ENCODE results near the gene TOM1.

TOM1 gene

GRCh38 chr22:35313311-35314121 lies 13.8 kb downstream of the TOM1 start:
- Histone ChIP-seq H3K27me3 (ENCODE audit: insufficient read depth, poor library complexity, severe bottlenecking) (no peaks in the 10 kb centered on the region), H3K27ac (replicated peaks) (no peak overlapping the region), H3K4me3 (replicated peaks; ENCODE audit: insufficient read depth, low read length) (no peak overlapping the region)
- no peak for TF ChIP-seq SPI1 (IDR thresholded peaks at IDR 0.05; ENCODE audit: borderline replicate concordance, low read depth)
- TF ChIP-seq POLR2AphosphoS5 (IDR thresholded peaks at IDR 0.05; ENCODE audit: low read depth) = no peak
- no peak for TF ChIP-seq GABPA (IDR thresholded peaks at IDR 0.05; ENCODE audit: low read depth)
- TF ChIP-seq, protein P1, sequence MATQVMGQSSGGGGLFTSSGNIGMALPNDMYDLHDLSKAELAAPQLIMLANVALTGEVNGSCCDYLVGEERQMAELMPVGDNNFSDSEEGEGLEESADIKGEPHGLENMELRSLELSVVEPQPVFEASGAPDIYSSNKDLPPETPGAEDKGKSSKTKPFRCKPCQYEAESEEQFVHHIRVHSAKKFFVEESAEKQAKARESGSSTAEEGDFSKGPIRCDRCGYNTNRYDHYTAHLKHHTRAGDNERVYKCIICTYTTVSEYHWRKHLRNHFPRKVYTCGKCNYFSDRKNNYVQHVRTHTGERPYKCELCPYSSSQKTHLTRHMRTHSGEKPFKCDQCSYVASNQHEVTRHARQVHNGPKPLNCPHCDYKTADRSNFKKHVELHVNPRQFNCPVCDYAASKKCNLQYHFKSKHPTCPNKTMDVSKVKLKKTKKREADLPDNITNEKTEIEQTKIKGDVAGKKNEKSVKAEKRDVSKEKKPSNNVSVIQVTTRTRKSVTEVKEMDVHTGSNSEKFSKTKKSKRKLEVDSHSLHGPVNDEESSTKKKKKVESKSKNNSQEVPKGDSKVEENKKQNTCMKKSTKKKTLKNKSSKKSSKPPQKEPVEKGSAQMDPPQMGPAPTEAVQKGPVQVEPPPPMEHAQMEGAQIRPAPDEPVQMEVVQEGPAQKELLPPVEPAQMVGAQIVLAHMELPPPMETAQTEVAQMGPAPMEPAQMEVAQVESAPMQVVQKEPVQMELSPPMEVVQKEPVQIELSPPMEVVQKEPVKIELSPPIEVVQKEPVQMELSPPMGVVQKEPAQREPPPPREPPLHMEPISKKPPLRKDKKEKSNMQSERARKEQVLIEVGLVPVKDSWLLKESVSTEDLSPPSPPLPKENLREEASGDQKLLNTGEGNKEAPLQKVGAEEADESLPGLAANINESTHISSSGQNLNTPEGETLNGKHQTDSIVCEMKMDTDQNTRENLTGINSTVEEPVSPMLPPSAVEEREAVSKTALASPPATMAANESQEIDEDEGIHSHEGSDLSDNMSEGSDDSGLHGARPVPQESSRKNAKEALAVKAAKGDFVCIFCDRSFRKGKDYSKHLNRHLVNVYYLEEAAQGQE (IDR thresholded peaks at IDR 0.05; ENCODE audit: insufficient replicate concordance, low read depth) = no peak
- TF ChIP-seq CTCF (IDR thresholded peaks at IDR 0.05; ENCODE audit: insufficient read depth, low read length) = no peak
- no peak for DNase-seq (ENCODE audit: low read depth in 1 of 2, low spot score in 1 of 2)

DNA sequence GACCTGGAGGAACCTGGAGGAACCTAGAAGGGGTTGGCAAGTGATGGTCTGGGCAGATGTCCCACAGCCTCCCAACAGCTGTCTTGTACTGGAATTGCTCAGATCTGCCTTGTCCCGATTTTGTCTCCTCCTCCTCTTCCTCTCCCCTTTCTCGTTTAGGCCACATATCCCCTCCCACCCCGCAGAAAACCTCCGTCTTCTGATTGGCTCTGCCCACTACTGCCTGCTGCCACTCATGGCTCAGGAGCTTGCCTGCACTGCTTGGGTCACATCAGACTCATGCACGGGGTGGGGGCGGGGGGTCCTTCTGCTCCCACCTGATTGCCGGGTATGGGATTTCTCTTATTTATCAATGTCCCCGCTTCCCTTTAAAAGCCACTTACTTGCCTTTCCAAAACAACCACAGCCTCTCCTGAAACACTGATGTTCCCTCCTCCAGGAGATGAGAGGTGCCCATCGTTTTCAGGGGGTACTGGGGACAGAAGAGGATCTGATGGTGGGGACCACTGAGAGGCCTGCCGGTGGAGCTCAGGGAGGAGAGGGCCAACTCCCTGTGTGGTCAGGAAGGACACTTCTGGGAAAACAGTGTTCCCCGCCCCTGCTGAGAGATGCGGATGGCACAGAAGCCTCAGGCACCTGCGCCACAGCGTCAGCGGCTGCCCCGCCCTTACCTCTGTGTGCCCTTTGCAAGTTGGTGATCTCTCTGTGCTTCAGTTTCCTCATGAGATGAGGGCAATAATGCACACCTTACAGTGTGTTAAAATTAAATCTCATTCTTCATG lies 14.7 kb downstream of the TOM1 start:
- no peak overlapping the region for H3K27ac ChIP-seq (replicated peaks)
- TF ChIP-seq SPI1 (IDR thresholded peaks at IDR 0.05; ENCODE audit: borderline replicate concordance, low read depth) (no peak), CTCF (IDR thresholded peaks at IDR 0.05; ENCODE audit: insufficient read depth, low read length) (no peak), GABPA (IDR thresholded peaks at IDR 0.05; ENCODE audit: low read depth) (no peak)
- TF ChIP-seq, protein P1 (IDR thresholded peaks at IDR 0.05; ENCODE audit: insufficient replicate concordance, low read depth) = no peak

DNA sequence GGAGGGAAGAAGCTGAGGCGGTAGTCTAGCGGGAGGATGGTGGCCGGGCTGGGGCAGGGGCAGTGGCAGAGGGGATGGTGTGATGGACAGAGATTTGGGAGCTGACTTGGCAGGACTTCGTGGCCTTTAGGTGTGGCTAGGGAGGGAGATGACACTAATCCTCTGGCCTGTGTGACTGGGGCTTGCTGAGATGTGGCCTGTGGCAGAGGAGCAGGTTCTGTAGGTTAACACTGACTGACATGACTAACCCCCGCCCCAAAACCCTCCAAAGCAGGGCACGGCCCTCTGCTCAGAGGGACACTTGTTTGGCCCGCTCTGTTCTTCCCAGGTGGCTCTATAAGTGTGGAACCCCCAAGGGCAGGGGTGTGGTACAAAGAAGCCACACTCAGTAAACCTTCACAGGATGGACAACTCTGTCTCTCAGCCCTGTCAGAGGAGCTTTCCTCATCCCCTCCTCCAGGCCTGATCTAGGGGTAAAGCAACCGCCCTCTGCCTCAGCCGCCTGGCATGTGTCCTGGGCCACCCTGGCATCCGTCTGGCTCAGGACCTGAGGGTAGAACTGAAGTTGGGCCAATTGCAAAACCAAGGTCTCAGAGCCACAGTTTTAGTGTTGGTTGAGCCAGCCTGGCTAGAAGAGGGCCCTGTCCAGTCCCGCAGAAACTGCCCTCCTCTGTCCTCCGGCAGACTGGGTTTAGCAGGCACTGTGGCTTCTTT lies 15.6 kb downstream of the TOM1 start:
- H3K27me3 ChIP-seq (ENCODE audit: insufficient read depth, poor library complexity, severe bottlenecking) = no peaks in the 10 kb centered on the region
- no peak overlapping the region for H3K27ac ChIP-seq (replicated peaks)
- no peak for DNase-seq (ENCODE audit: low read depth in 1 of 2, low spot score in 1 of 2)
- TF ChIP-seq CTCF (IDR thresholded peaks at IDR 0.05; ENCODE audit: insufficient read depth, low read length) (no peak), SPI1 (IDR thresholded peaks at IDR 0.05; ENCODE audit: borderline replicate concordance, low read depth) (no peak), GABPA (IDR thresholded peaks at IDR 0.05; ENCODE audit: low read depth) (no peak), POLR2AphosphoS5 (IDR thresholded peaks at IDR 0.05; ENCODE audit: low read depth) (no peak)
- TF ChIP-seq, protein P1 (IDR thresholded peaks at IDR 0.05; ENCODE audit: insufficient replicate concordance, low read depth) = no peak
- H3K4me3 ChIP-seq (replicated peaks; ENCODE audit: insufficient read depth, low read length) = no peak overlapping the region

More for the DNA sequence above, 14.7 kb downstream of the TOM1 start:
- DNase-seq (ENCODE audit: low read depth in 1 of 2, low spot score in 1 of 2) = no peak
- H3K27me3 ChIP-seq (ENCODE audit: insufficient read depth, poor library complexity, severe bottlenecking) = no peaks in the 10 kb centered on the region
- no peak overlapping the region for H3K4me3 ChIP-seq (replicated peaks; ENCODE audit: insufficient read depth, low read length)
